Measurements from ENCODE around the gene KRT26. TPM values are rescaled to one million over a fixed set of nuclear protein-coding genes. Genes with fewer than 3 reads are reported as not detected.
A peak's percentile ranks its signal among the peaks of the same experiment; 100 is the strongest.

The KRT26 gene, protein sequence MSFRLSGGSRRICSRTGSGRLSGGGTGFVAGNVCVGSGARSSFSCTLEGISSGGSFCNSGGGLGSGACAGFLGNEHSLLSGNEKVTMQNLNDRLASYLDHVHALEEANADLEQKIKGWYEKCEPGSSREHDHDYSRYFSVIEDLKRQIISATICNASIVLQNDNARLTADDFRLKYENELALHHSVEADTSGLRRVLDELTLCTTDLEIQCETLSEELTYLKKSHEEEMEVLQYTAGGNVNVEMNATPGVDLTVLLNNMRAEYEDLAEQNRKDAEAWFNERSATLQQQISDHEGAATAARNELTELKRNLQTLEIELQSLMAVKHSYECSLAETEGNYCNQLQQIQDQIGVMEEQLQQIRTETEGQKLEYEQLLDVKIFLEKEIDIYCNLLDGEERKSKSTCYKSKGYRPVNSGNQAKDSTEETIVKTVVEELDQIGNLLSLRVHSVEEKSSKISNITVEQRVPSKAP
- total RNA-seq (2014; rRNA removed): not detected in 2 replicates
- not detected for Bru-seq, nascent RNA
- BruChase-seq, experiment 1, labeled RNA remaining after a 6-hour chase: not detected
- not detected for BruChase-seq, experiment 2, labeled RNA remaining after a 2-hour chase
- long read RNA-seq: 0 reads

DNA sequence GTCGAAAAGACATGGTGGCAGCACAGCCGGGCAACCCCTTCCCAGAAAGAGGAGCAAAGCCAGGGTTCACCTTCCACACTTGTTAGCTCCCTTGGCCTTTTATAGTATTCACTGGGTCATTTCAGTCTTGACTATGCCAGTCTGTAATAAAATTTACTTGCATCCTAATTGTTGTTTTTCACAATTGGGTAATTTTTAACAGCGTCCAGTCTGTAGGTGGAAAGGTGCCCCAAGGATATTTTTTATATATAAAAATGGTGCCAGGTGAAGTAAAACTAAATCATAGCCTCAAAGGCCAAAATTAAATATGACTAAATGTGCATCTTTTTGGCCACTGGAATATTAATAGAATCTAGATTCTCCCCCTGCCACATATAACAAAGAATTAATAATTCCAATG is at the start of gene KRT26:
TSS of gene KRT26 (minus strand) at position 101 of the 400 bp plus-strand sequence. CDS start at position 13, 88 bp downstream.
- intact Hi-C loops (cut with micrococcal nuclease): no loop called here
- H3K4me2 ChIP-seq (ENCODE audit: low read length): no peak within 1 kb of the TSS
- no peaks in the 10 kb centered on the region for H4K20me1 ChIP-seq (ENCODE audit: low read length)
- H3K27ac ChIP-seq (ENCODE audit: low read length): no peak within 1 kb of the TSS
- no peaks in the 10 kb centered on the region for H3K9me3 ChIP-seq (ENCODE audit: low read length)
- no peak within 1 kb of the TSS for H3K4me3 ChIP-seq (ENCODE audit: low read length)
- no peaks in the 10 kb centered on the region for H3K79me2 ChIP-seq (ENCODE audit: low read length)
- no peaks in the 10 kb centered on the region for H3K4me1 ChIP-seq (ENCODE audit: insufficient read depth, low read length)
- H3K9ac ChIP-seq (ENCODE audit: low read length): no peak within 1 kb of the TSS
- no peaks in the 10 kb centered on the region for H3K9me2 ChIP-seq (replicated peaks; ENCODE audit: low read length)
- CTCF ChIA-PET: no interaction called here
- DNase-seq: no peak
- H3F3A ChIP-seq (ENCODE audit: low read length, unreplicated experiment): no peaks in the 10 kb centered on the region
- TF ChIP-seq CTCF (conservative IDR thresholded peaks at IDR 0.05; ENCODE audit: low read depth, low read length) (no peak), EZH2phosphoT487 (IDR thresholded peaks at IDR 0.05; ENCODE audit: borderline replicate concordance, low read length) (no peak), EZH2 (IDR thresholded peaks at IDR 0.05; ENCODE audit: low read length, unreplicated experiment) (no peak)
- peaks cover 9% of the 10 kb centered on the region for H3K27me3 ChIP-seq (ENCODE audit: low read length)
- no peaks in the 10 kb centered on the region for H3K36me3 ChIP-seq (ENCODE audit: low read depth, low read length)
- H2AFZ ChIP-seq (ENCODE audit: low read length): no peak within 1 kb of the TSS
- no TSS peak for BruUV-seq (replicated peaks)
- ATAC-seq: no peak
- POLR2A ChIA-PET (ENCODE audit: unreplicated experiment): no interaction called here

GRCh38 chr17:40821536-40821935 is 49.5 kb upstream of the KRT26 start:
- Histone ChIP-seq H3K4me3 (ENCODE audit: low read length) (no peak overlapping the region), H3K79me2 (ENCODE audit: low read length) (peaks cover 25% of the 10 kb centered on the region), H3K27me3 (ENCODE audit: low read length) (no peaks in the 10 kb centered on the region), H3K9ac (ENCODE audit: low read length) (no peak overlapping the region), H3K36me3 (ENCODE audit: low read depth, low read length) (no peaks in the 10 kb centered on the region), H2AFZ (ENCODE audit: low read length) (no peak overlapping the region), H3K9me2 (replicated peaks; ENCODE audit: low read length) (no peaks in the 10 kb centered on the region), H3K4me2 (ENCODE audit: low read length) (no peak overlapping the region), H3K27ac (ENCODE audit: low read length) (no peak overlapping the region), H4K20me1 (ENCODE audit: low read length) (no peaks in the 10 kb centered on the region), H3K9me3 (ENCODE audit: low read length) (no peaks in the 10 kb centered on the region), H3K4me1 (ENCODE audit: insufficient read depth, low read length) (peaks cover 17% of the 10 kb centered on the region; the same call in 1 of the 2 replicates), H3F3A (ENCODE audit: low read length, unreplicated experiment) (no peaks in the 10 kb centered on the region)
- ATAC-seq (no peak), DNase-seq (peak; percentile 23)
- ChIA-PET POLR2A (ENCODE audit: unreplicated experiment) (no interaction called here), CTCF (no interaction called here)
- intact Hi-C loops (cut with micrococcal nuclease): no loop called here
- no peak for TF ChIP-seq CTCF (conservative IDR thresholded peaks at IDR 0.05; ENCODE audit: low read depth, low read length)
- no peak for TF ChIP-seq EZH2 (IDR thresholded peaks at IDR 0.05; ENCODE audit: low read length, unreplicated experiment)
- no peak for TF ChIP-seq EZH2phosphoT487 (IDR thresholded peaks at IDR 0.05; ENCODE audit: borderline replicate concordance, low read length)
- BruUV-seq (replicated peaks): no TSS peak
